Measurements from ENCODE around the gene CYP4Z1. TPM values are rescaled to one million over a fixed set of nuclear protein-coding genes. Genes with fewer than 3 reads are reported as not detected.

CYP4Z1 gene
- total and polyA plus RNA-seq, 2 donors (not counting 3 experiments of a cell fraction or from before 2014, with no cell fraction given) = not detected

GRCh38 chr1:47104816-47105215 lies 37.8 kb downstream of the CYP4Z1 start:
- Histone ChIP-seq H3K4me3 (replicated peaks in 1 of 3; ENCODE audit: insufficient read depth in 1 of 3, low read depth in 1 of 3, low read length in 3 of 3) (no peak overlapping the region), H3K9ac (replicated peaks; ENCODE audit: extremely low read depth, insufficient read depth, low read length) (no peak overlapping the region), H3K9me1 (replicated peaks; ENCODE audit: control insufficient read depth, extremely low read depth, insufficient read depth, low read length) (no peaks in the 10 kb centered on the region), H2AFZ (ENCODE audit: low read depth, low read length) (no peak overlapping the region), H3K27me3 (ENCODE audit: control insufficient read depth in 2 of 2, insufficient read depth in 2 of 2, low read length in 2 of 2) (peaks cover 0 to 6% of the 10 kb centered on the region in 2 experiments), H3K9me3 (replicated peaks; ENCODE audit: control insufficient read depth, insufficient read depth, low read length) (no peaks in the 10 kb centered on the region), H3K27ac (ENCODE audit: insufficient read depth, low read depth, low read length) (no peak overlapping the region), H3K4me1 (ENCODE audit: control insufficient read depth, extremely low read depth, insufficient read depth, low read length) (peaks cover 10% of the 10 kb centered on the region), H4K20me1 (replicated peaks; ENCODE audit: control insufficient read depth, extremely low read depth, insufficient read depth, low read length) (no peaks in the 10 kb centered on the region), H3K36me3 (ENCODE audit: control insufficient read depth in 2 of 2, extremely low read depth in 1 of 2, insufficient read depth in 2 of 2, low read length in 2 of 2) (no peaks in the 10 kb centered on the region), H3K79me2 (ENCODE audit: control insufficient read depth, insufficient read depth, low read length) (no peaks in the 10 kb centered on the region), H3K4me2 (ENCODE audit: insufficient read depth, low read length) (no peak overlapping the region)
- CTCF ChIA-PET = no interaction called here
- TF ChIP-seq MAX (IDR thresholded peaks at IDR 0.05; ENCODE audit: insufficient read depth, insufficient read length) = no peak
- TF ChIP-seq, protein P1, sequence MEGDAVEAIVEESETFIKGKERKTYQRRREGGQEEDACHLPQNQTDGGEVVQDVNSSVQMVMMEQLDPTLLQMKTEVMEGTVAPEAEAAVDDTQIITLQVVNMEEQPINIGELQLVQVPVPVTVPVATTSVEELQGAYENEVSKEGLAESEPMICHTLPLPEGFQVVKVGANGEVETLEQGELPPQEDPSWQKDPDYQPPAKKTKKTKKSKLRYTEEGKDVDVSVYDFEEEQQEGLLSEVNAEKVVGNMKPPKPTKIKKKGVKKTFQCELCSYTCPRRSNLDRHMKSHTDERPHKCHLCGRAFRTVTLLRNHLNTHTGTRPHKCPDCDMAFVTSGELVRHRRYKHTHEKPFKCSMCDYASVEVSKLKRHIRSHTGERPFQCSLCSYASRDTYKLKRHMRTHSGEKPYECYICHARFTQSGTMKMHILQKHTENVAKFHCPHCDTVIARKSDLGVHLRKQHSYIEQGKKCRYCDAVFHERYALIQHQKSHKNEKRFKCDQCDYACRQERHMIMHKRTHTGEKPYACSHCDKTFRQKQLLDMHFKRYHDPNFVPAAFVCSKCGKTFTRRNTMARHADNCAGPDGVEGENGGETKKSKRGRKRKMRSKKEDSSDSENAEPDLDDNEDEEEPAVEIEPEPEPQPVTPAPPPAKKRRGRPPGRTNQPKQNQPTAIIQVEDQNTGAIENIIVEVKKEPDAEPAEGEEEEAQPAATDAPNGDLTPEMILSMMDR (IDR thresholded peaks at IDR 0.05; ENCODE audit: extremely low read depth in 1 of 2, insufficient read depth in 1 of 2, low read depth in 1 of 2, low read length in 2 of 2) = no peak
- POLR2A ChIA-PET = no interaction called here
- FAIRE-seq (no peak), DNase-seq (ENCODE audit: low read depth, low spot score) (no peak)
- dilution Hi-C loops (cut with MboI; ENCODE audit: extremely low pct_ligation_motif_present, low sequenced_read_pairs) = no loop called here
- no TSS peak for BruUV-seq (replicated peaks)
- intact Hi-C loops (cut with micrococcal nuclease) = loop anchor here (10.0 kb wide), 1 partner anchor 350 kb away; no protein-coding TSS in a partner anchor

- Histone ChIP-seq H3K4me3 (replicated peaks in 1 of 3; ENCODE audit: insufficient read depth in 1 of 3, low read depth in 1 of 3, low read length in 3 of 3) (no peak overlapping the region), H3K4me2 (ENCODE audit: insufficient read depth, low read length) (no peak overlapping the region), H2AFZ (ENCODE audit: low read depth, low read length) (no peak overlapping the region), H3K27ac (ENCODE audit: insufficient read depth, low read depth, low read length) (no peak overlapping the region), H3K27me3 (ENCODE audit: control insufficient read depth in 2 of 2, insufficient read depth in 2 of 2, low read length in 2 of 2) (peaks cover 0 to 6% of the 10 kb centered on the region in 2 experiments), H3K9ac (replicated peaks; ENCODE audit: extremely low read depth, insufficient read depth, low read length) (no peak overlapping the region), H4K20me1 (replicated peaks; ENCODE audit: control insufficient read depth, extremely low read depth, insufficient read depth, low read length) (no peaks in the 10 kb centered on the region), H3K36me3 (ENCODE audit: control insufficient read depth in 2 of 2, extremely low read depth in 1 of 2, insufficient read depth in 2 of 2, low read length in 2 of 2) (no peaks in the 10 kb centered on the region), H3K9me3 (replicated peaks; ENCODE audit: control insufficient read depth, insufficient read depth, low read length) (no peaks in the 10 kb centered on the region), H3K4me1 (ENCODE audit: control insufficient read depth, extremely low read depth, insufficient read depth, low read length) (peaks cover 10% of the 10 kb centered on the region), H3K79me2 (ENCODE audit: control insufficient read depth, insufficient read depth, low read length) (no peaks in the 10 kb centered on the region), H3K9me1 (replicated peaks; ENCODE audit: control insufficient read depth, extremely low read depth, insufficient read depth, low read length) (no peaks in the 10 kb centered on the region)
- no peak for DNase-seq (ENCODE audit: low read depth, low spot score)
- no peak for FAIRE-seq
- BruUV-seq (replicated peaks) = no TSS peak
- intact Hi-C loops (cut with micrococcal nuclease) (loop anchor here (10.0 kb wide), 1 partner anchor 352 kb away; no protein-coding TSS in a partner anchor), dilution Hi-C loops (cut with MboI; ENCODE audit: extremely low pct_ligation_motif_present, low sequenced_read_pairs) (no loop called here)
- ChIA-PET POLR2A (no interaction called here), CTCF (no interaction called here)
- TF ChIP-seq FOS (IDR thresholded peaks at IDR 0.05; ENCODE audit: borderline replicate concordance, insufficient read depth, low read length) (no peak), POLR2AphosphoS5 (IDR thresholded peaks at IDR 0.05; ENCODE audit: insufficient read depth, low read depth, low read length) (no peak), JUN (IDR thresholded peaks at IDR 0.05; ENCODE audit: borderline replicate concordance, insufficient read depth, insufficient read length, low read depth) (no peak), EZH2 (IDR thresholded peaks at IDR 0.05; ENCODE audit: borderline replicate concordance, low read depth, low read length, severe bottlenecking) (no peak), GATA2 (IDR thresholded peaks at IDR 0.05; ENCODE audit: insufficient read depth, insufficient read length, low read depth, low read length) (no peak), MYC (IDR thresholded peaks at IDR 0.05; ENCODE audit: low read depth, low read length) (no peak), MAX (IDR thresholded peaks at IDR 0.05; ENCODE audit: insufficient read depth, insufficient read length) (no peak), POLR2A (IDR thresholded peaks at IDR 0.05; ENCODE audit: low read depth, low read length) (no peak)
- TF ChIP-seq, protein P1 (IDR thresholded peaks at IDR 0.05; ENCODE audit: extremely low read depth in 1 of 2, insufficient read depth in 1 of 2, low read depth in 1 of 2, low read length in 2 of 2) = no peak
These were observed 39.8 kb downstream of the CYP4Z1 start for GRCh38 chr1:47106792-47107191.
